HepG2 (cell line): ENCODE measurements around the gene SFTPB. TPM values are rescaled to one million over a fixed set of nuclear protein-coding genes. Genes with fewer than 3 reads are reported as not detected.

Experiments
- ATAC-seq: fragments of 200-7000 bp; cut with Tn5 transposase; 3 replicates; pipeline ENCODE4 v1.9.1; 2020; ENCODE audit warnings: mild to moderate bottlenecking, moderate library complexity
- BruUV-seq: library from RNA; stranded (reverse); fragments of 400-500 nt; replicated peaks from 2 replicates; lab custom pipeline; 2021; lab: Mats Ljungman, UMichigan
- CTCF ChIA-PET: fragments of 300-600 bp; formaldehyde crosslinking; extraction: SDS; loops from one replicate; lab custom pipeline; 2021; ENCODE audit warnings: low total read pairs, inconsistent platforms, low intra/inter-chr PET ratio; lab: Yijun Ruan, JAX
- POLR2A ChIA-PET: fragments of 350-600 bp; sonication (Branson Sonifier 250); formaldehyde crosslinking; loops from one replicate; lab custom pipeline; 2020; ENCODE audit warnings: antibody characterized with exemption, inconsistent platforms; lab: Yijun Ruan, JAX
- DNase-seq: peaks from one replicate; pipeline ENCODE4 v3.0.0-alpha.2; 2015; ENCODE audit warnings: low spot score
- FAIRE-seq: peaks from 3 replicates; lab custom pipeline; 2011; peaks lifted over from hg19 to GRCh38; lab: Jason Lieb, UNC
- H2AFZ ChIP-seq: one replicate; pipeline ENCODE4 v1.6.1; 2011; ENCODE audit warnings: low read length, inconsistent platforms
- H3K27ac ChIP-seq: fragments of 300-600 bp; 3 replicates; pipeline ENCODE4 v1.8.0; 2011; ENCODE audit warnings: mixed run types, mild to moderate bottlenecking, mixed read lengths, low read length, inconsistent platforms; ENCODE audit not compliant: insufficient read depth; ENCODE audit errors: extremely low read length
- H3K27me3 ChIP-seq, 2 experiments: fragments of 200-600 bp in 1 of 2; 2 replicates in 1 of 2; 3 replicates in 1 of 2; pipeline versions ENCODE4 v1.6.0 to v1.8.0; 2011; ENCODE audit warnings: low read length in 2 of 2, mild to moderate bottlenecking in 2 of 2, moderate library complexity in 2 of 2, inconsistent platforms in 1 of 2; ENCODE audit not compliant: insufficient read depth in 2 of 2, control insufficient read depth in 1 of 2
- H3K36me3 ChIP-seq, 2 experiments: fragments of 200-600 bp in 1 of 2; replicated peaks in 1 of 2; 2 replicates in 1 of 2; 3 replicates in 1 of 2; pipeline versions ENCODE4 v1.5.1 to v1.8.0; 2011; ENCODE audit warnings: low read length in 2 of 2, inconsistent platforms in 1 of 2; ENCODE audit not compliant: insufficient read depth in 2 of 2, control insufficient read depth in 1 of 2
- H3K4me1 ChIP-seq: 2 replicates; pipeline ENCODE4 v1.5.1; 2012; ENCODE audit warnings: low read length, inconsistent platforms; ENCODE audit not compliant: insufficient read depth
- H3K4me2 ChIP-seq: 2 replicates; pipeline ENCODE4 v1.6.0; 2011; ENCODE audit warnings: low read depth, low read length, inconsistent platforms
- H3K4me3 ChIP-seq, 3 experiments: fragments of 200-600 bp in 1 of 3; sonication (generic), shearing (Covaris generic) in 1 of 3; replicated peaks in 1 of 3; 2 replicates each; pipeline ENCODE4 v1.5.1; 2011 to 2016; ENCODE audit warnings: low read length in 3 of 3, inconsistent platforms in 2 of 3, low read depth in 2 of 3, mild to moderate bottlenecking in 2 of 3, control low read depth in 1 of 3, mixed read lengths in 1 of 3; ENCODE audit not compliant: insufficient read depth in 1 of 3
- H3K79me2 ChIP-seq: one replicate; pipeline ENCODE4 v1.6.1; 2011; ENCODE audit warnings: low read length, inconsistent platforms; ENCODE audit not compliant: insufficient read depth
- H3K9ac ChIP-seq: 2 replicates; pipeline ENCODE4 v1.6.0; 2011; ENCODE audit warnings: mild to moderate bottlenecking, low read depth, low read length, inconsistent platforms; ENCODE audit not compliant: insufficient read depth
- H3K9me3 ChIP-seq: 2 replicates; pipeline ENCODE4 v1.5.1; 2012; ENCODE audit warnings: mild to moderate bottlenecking, low read length
- H4K20me1 ChIP-seq: 2 replicates; pipeline ENCODE4 v1.6.0; 2011; ENCODE audit warnings: inconsistent platforms, mild to moderate bottlenecking, low read length, moderate library complexity; ENCODE audit not compliant: insufficient read depth
- GRHL1 ChIP-seq: sonication (generic); formaldehyde crosslinking; conservative IDR thresholded peaks from 2 replicates; pipeline ENCODE4 v1.8.0; 2022; ENCODE audit warnings: missing genetic modification reagents
- IRX3 ChIP-seq: sonication (generic); formaldehyde crosslinking; IDR thresholded peaks from 2 replicates; pipeline ENCODE4 v1.8.1; 2023; ENCODE audit warnings: mild to moderate bottlenecking, low read depth, missing genetic modification reagents, borderline replicate concordance
- MXI1 ChIP-seq: IDR thresholded peaks from 3 replicates; pipeline ENCODE4 v1.6.1; 2012; ENCODE audit warnings: low read depth, low read length, inconsistent platforms, borderline replicate concordance
- NFE2L2 ChIP-seq: fragments of 150-350 bp; IDR thresholded peaks from 2 replicates; pipeline ENCODE4 v1.6.1; 2014; ENCODE audit warnings: low read length
- PRDM15 ChIP-seq: sonication (generic); formaldehyde crosslinking; IDR thresholded peaks from 2 replicates; pipeline ENCODE4 v1.4.0; 2020; ENCODE audit warnings: missing genetic modification reagents
- SIN3A ChIP-seq: IDR thresholded peaks from 2 replicates; pipeline ENCODE4 v1.6.1; 2011; ENCODE audit warnings: low read depth, mild to moderate bottlenecking, control low read depth, low read length, borderline replicate concordance
- TEF ChIP-seq: sonication (generic); formaldehyde crosslinking; IDR thresholded peaks from 2 replicates; pipeline ENCODE4 v1.5.0; 2020; ENCODE audit warnings: missing genetic modification reagents
- ZFP1 ChIP-seq: IDR thresholded peaks from 2 replicates; pipeline ENCODE4 v1.6.1; 2016
- ZNF274 ChIP-seq: sonication (generic); formaldehyde crosslinking; IDR thresholded peaks from 2 replicates; pipeline ENCODE4 v1.5.1; 2020; ENCODE audit warnings: mild to moderate bottlenecking, missing genetic modification reagents
- ZNF329 ChIP-seq: sonication (generic); formaldehyde crosslinking; IDR thresholded peaks from 2 replicates; pipeline ENCODE4 v1.9.0; 2021; ENCODE audit warnings: low read depth, mild to moderate bottlenecking, missing genetic modification reagents
- ZNF775 ChIP-seq: sonication (generic); formaldehyde crosslinking; IDR thresholded peaks from 2 replicates; pipeline ENCODE4 v1.4.0; 2020; ENCODE audit warnings: missing genetic modification reagents, mild to moderate bottlenecking, moderate library complexity, borderline replicate concordance
- ZNF781 ChIP-seq: sonication (generic); formaldehyde crosslinking; IDR thresholded peaks from 2 replicates; pipeline ENCODE4 v1.5.1; 2020; ENCODE audit warnings: borderline replicate concordance, mild to moderate bottlenecking, missing genetic modification reagents; ENCODE audit errors: not compliant biosample characterization
- ZNF784 ChIP-seq: sonication (generic); formaldehyde crosslinking; IDR thresholded peaks from 2 replicates; pipeline ENCODE4 v1.5.1; 2020; ENCODE audit warnings: missing genetic modification reagents, mild to moderate bottlenecking, borderline replicate concordance
- ZNF850 ChIP-seq: sonication (generic); formaldehyde crosslinking; conservative IDR thresholded peaks from 2 replicates; pipeline ENCODE4 v1.9.0; 2021; ENCODE audit warnings: mild to moderate bottlenecking, missing genetic modification reagents
- ZNF891 ChIP-seq: sonication (generic); formaldehyde crosslinking; IDR thresholded peaks from 2 replicates; pipeline ENCODE4 v1.5.0; 2020; ENCODE audit warnings: mild to moderate bottlenecking, missing genetic modification reagents
- WGBS: methylation state at CpG from one replicate; pipeline ENCODE4 v1.1.6; 2017; ENCODE audit warnings: low lambda C conversion rate; 5-methylcytosine and 5-hydroxymethylcytosine counted together
- in situ Hi-C: cut with HindIII; loops from 2 replicates; pipeline ENCODE4 v1.10.0; 2017; ENCODE audit warnings: low pct_unique_long_range_greater_than_20kb; ENCODE audit not compliant: extremely low pct_ligation_motif_present
- intact Hi-C: fragments of 100-400 bp; cut with micrococcal nuclease; formaldehyde crosslinking; loops from one replicate; pipeline ENCODE4 v1.10.0; 2022; ENCODE audit not compliant: unreplicated experiment
- polyA plus RNA-seq, 8 experiments: library from polyadenylated mRNA; depleted of rRNA in 3 of 8; stranded (reverse) in 7 of 8; unstranded in 1 of 8; fragments of >200 nt; fragmentation: Illumina TruSeq in 4 of 8; extraction: Trizol in 4 of 8; gene quantifications; 2 replicates each; pipeline versions ENCODE4 v1.2.1 to v1.2.3, GENCODE V29; 2011 to 2016; ENCODE audit warnings: low read depth in 4 of 8, missing spikeins in 1 of 8, mixed read lengths in 1 of 8; ENCODE audit not compliant: insufficient read depth in 1 of 8
- total RNA-seq, 5 experiments: library from RNA; depleted of rRNA; stranded (reverse); fragments of >200 nt; fragmentation: Illumina TruSeq; extraction: Trizol; gene quantifications; 2 replicates each; pipeline ENCODE4 v1.2.3, GENCODE V29; 2016; ENCODE audit warnings: low read depth in 1 of 5

SFTPB gene
- total and polyA plus RNA-seq, 2 of the 13 experiments (the other 11 are each of a cell fraction or from before 2014, with no cell fraction given): not detected

GRCh38 chr2:85628658-85629057 is 39.3 kb downstream of the SFTPB start:
- Histone ChIP-seq H3K36me3 (peaks cover 37 to 93% of the 10 kb centered on the region in 2 experiments), H3K4me3 (no peak overlapping the region)
- TF ChIP-seq PRDM15 (CRISPR knock-in tag): no peak
- no peak for TF ChIP-seq TEF (CRISPR knock-in tag)
- TF ChIP-seq ZNF781 (CRISPR knock-in tag): no peak
- no peak for TF ChIP-seq IRX3 (CRISPR knock-in tag)
- TF ChIP-seq ZNF329 (CRISPR knock-in tag): no peak
- no peak for TF ChIP-seq ZNF850 (CRISPR knock-in tag)
- no peak for TF ChIP-seq SIN3A
- TF ChIP-seq ZNF274 (CRISPR knock-in tag): no peak
- TF ChIP-seq ZNF891 (CRISPR knock-in tag): no peak
- TF ChIP-seq ZNF775: no peak
- TF ChIP-seq ZNF784 (CRISPR knock-in tag): no peak
- TF ChIP-seq GRHL1: no peak
- TF ChIP-seq MXI1: no peak
- no peak for TF ChIP-seq NFE2L2
- TF ChIP-seq ZFP1: no peak
- TF ChIP-seq, all 625 proteins: peak for 0
- Histone ChIP-seq H3K4me1 (no peaks in the 10 kb centered on the region), H3K9ac (no peak overlapping the region), H3K4me2 (no peak overlapping the region), H4K20me1 (no peaks in the 10 kb centered on the region), H3K79me2 (no peaks in the 10 kb centered on the region), H2AFZ (no peak overlapping the region), H3K27me3 (no peaks in the 10 kb centered on the region), H3K9me3 (no peaks in the 10 kb centered on the region), H3K27ac (no peak overlapping the region)
- TSS peak; percentile 19 for BruUV-seq
- ChIA-PET POLR2A (no interaction called here), CTCF (no interaction called here)
- no peak for DNase-seq
- in situ Hi-C loops (no loop called here), intact Hi-C loops (no loop called here)
- 82% methylated on average over 2 of the region's 2 CpGs for WGBS
- FAIRE-seq: no peak
- no peak for ATAC-seq
